HT-29 (cell line): ENCODE results near the gene ARPIN. TPM values are rescaled to one million over a fixed set of nuclear protein-coding genes. Genes with fewer than 3 reads are reported as not detected.
"Not testable (repeated sequence)": the region's sequence is repeated elsewhere in the genome, so short reads cannot be mapped to it uniquely, and the experiment has no call there.

Experiments used
- DNase-seq: peaks from one replicate; pipeline ENCODE4 v3.0.0-alpha.2; 2015; ENCODE audit warnings: low spot score
- total RNA-seq: library from RNA; depleted of rRNA; stranded (reverse); fragments of >200 nt; shearing (Covaris generic); gene quantifications from 2 replicates; pipeline ENCODE4 v1.2.3, GENCODE V29; 2014

The ARPIN gene
- total RNA-seq, 1 experiment from 2014 or later: 7.9 TPM

- DNase-seq: no peak
Measured at GRCh38 chr15:89910891-89911626, 1.7 kb downstream of the ARPIN start.

- DNase-seq: no peak
Measured at GRCh38 chr15:89909611-89910010, 3.1 kb downstream of the ARPIN start.

- no peak for DNase-seq
Measured at GRCh38 chr15:89908226-89908625, 4.5 kb downstream of the ARPIN start.

GRCh38 chr15:89907289-89907688 is 5.5 kb downstream of the ARPIN start:
- DNase-seq: no peak

- no peak for DNase-seq
Measured at GRCh38 chr15:89905846-89906378, 6.8 kb downstream of the ARPIN start.

GRCh38 chr15:89904519-89904918 is 8.2 kb downstream of the ARPIN start:
- DNase-seq: no peak

GRCh38 chr15:89903858-89904130 is 9.0 kb downstream of the ARPIN start:
- DNase-seq: no peak

- DNase-seq: no peak
Measured at GRCh38 chr15:89903015-89903857, 9.5 kb downstream of the ARPIN start.

- no peak for DNase-seq
Measured at GRCh38 chr15:89900849-89901248, 11.9 kb downstream of the ARPIN start.

- no peak for DNase-seq
Measured at GRCh38 chr15:89899951-89900567, 12.7 kb downstream of the ARPIN start.

- no peak for DNase-seq
Measured at GRCh38 chr15:89899295-89899945, 13.3 kb downstream of the ARPIN start.

- DNase-seq: peak; percentile 92
Measured at GRCh38 chr15:89898614-89899294, 14.0 kb downstream of the ARPIN start.

GRCh38 chr15:89898146-89898545 is 14.6 kb downstream of the ARPIN start:
- no peak for DNase-seq

- peak; percentile 99 for DNase-seq
Measured at GRCh38 chr15:89893696-89894447, 18.9 kb downstream of the ARPIN start, which contains the start of gene AP3S2. TSS of gene AP3S2 (minus strand) at chr15:89893994. CDS start at chr15:89893949, 45 bp downstream.

- no peak for DNase-seq
Measured at GRCh38 chr15:89893027-89893426, 19.7 kb downstream of the ARPIN start.

- peak; percentile 87 for DNase-seq
Measured at GRCh38 chr15:89888214-89888804, 24.4 kb downstream of the ARPIN start.

- no peak for DNase-seq
Measured at GRCh38 chr15:89885611-89886010, 27.1 kb downstream of the ARPIN start.

GRCh38 chr15:89885179-89885578 is 27.6 kb downstream of the ARPIN start:
- not testable (repeated sequence) for DNase-seq

- no peak for DNase-seq
Measured at GRCh38 chr15:89883518-89883917, 29.2 kb downstream of the ARPIN start.

GRCh38 chr15:89880727-89881126 is 32.0 kb downstream of the ARPIN start:
- no peak for DNase-seq
